ENCODE results near the gene LPIN3.

The LPIN3 gene

GRCh38 chr20:41336711-41337492 lies 3.7 kb upstream of the LPIN3 start:
- Mint-ChIP-seq H3K27ac (no peak overlapping the region), H3K9me3 (no peaks in the 10 kb centered on the region), H3K4me1 (peaks cover 13% of the 10 kb centered on the region), H3K4me3 (no peak overlapping the region), H3K36me3 (no peaks in the 10 kb centered on the region)
- no peak for DNase-seq (ENCODE audit: low spot score in 2 of 2)
- ATAC-seq: peak; percentile 12

DNA sequence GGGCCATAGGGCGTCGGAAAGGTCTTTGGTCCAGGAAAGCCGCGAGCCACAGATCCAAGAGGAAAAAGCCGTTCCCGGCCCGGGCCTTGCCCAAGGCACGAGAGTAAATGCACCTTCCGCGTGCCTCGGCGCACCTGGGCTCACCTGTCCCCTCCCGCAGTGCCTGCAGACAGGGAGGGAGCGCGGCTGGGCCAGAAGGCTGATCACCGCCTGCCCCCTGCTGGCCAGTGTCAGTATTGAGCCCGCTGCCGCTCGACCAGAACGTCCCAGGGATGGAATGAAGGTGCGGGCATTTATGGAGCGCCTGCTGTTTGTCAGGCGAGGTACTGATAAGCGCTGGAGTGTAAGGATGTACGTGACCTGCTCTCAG lies 679 bp upstream of the LPIN3 start:
- ATAC-seq (peak; percentile 87), DNase-seq (ENCODE audit: low spot score in 2 of 2) (peak; percentile 82 to 93)
- Mint-ChIP-seq H3K36me3 (no peaks in the 10 kb centered on the region), H3K9me3 (no peaks in the 10 kb centered on the region), H3K27ac (peak overlapping the region; percentile 72), H3K4me3 (peak overlapping the region; percentile 83), H3K4me1 (peaks cover 13% of the 10 kb centered on the region)

DNA sequence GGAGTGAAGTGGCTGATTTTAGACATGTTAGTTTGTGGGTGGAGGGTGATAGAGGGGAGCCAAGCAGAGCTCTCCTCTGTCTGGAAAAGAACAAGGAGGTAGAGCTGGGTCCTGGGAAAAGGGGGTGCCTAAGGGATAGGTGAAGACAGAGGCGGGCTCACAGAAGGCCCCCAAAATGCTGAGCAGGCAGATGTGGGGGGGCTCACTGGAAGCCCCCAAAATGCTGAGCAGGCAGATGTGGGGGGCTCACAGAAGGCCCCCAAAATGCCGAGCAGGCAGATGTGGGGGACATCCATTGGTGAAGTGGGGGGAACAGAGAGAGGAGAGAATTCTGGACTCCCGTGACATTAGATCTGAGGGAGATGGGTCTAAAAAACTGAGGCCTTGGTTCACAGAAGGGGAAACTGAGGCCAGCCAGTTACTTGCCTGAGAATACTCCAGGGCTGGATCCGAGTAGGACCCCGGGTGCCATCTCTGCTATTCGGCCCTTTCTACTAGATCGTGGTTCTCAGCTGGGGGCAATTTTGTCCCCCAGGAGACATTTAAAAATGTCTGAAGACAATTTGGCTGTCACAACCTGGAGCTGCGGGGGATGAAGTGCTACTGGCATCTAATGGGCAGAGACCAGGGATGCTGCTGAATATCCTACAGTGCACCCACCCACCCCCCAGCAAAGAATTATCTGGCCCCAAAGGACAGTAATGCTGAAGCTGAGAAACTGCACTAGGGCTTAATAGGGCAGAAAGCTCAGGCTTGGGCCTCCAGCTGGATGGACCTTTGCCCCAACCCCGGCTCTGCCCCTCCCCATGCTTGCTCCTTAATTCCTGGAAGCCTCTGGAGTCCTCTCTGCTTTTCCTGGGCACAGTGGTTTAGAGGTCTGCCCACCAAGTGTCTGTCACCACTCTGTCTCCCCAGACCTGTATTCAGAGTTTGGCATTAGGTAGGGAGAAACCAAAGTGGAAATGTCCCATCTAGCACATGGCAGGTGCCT lies 2.1 kb downstream of the LPIN3 start:
- peak overlapping the region; percentile 32 for H3K27ac Mint-ChIP-seq

DNA sequence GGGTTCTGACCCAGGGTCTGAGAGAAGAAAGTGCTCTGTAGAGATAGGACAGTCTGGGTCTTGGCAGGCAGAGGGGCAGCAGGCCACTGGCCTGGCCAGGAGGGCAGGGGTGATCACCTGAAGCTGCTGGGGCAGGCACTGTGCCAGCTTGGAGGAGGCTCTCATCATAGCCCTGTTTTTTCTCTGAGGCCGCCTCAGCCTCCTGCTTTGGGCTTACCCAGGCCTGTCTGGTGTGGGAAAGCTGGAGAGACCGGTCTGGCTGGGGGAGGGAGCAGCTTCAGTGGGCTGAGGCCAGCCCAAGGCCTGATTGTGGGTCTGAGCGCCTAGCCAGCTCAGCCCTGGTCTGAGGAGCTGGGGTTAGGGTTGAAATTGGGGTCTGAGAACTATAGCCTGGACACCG lies 3.9 kb downstream of the LPIN3 start:
- ATAC-seq (no peak), DNase-seq (ENCODE audit: low spot score in 2 of 2) (no peak)
- Mint-ChIP-seq H3K36me3 (no peaks in the 10 kb centered on the region), H3K4me3 (no peak overlapping the region), H3K27ac (peak overlapping the region; percentile 32), H3K4me1 (peaks cover 11% of the 10 kb centered on the region), H3K9me3 (no peaks in the 10 kb centered on the region)

More for the DNA sequence above, 2.1 kb downstream of the LPIN3 start:
- ATAC-seq: no peak
- H3K4me1 Mint-ChIP-seq: peaks cover 13% of the 10 kb centered on the region
- H3K4me3 Mint-ChIP-seq: no peak overlapping the region
- H3K9me3 Mint-ChIP-seq: no peaks in the 10 kb centered on the region
- no peak for DNase-seq (ENCODE audit: low spot score in 2 of 2)
- no peaks in the 10 kb centered on the region for H3K36me3 Mint-ChIP-seq

- Mint-ChIP-seq H3K4me1 (peaks cover 4% of the 10 kb centered on the region), H3K36me3 (no peaks in the 10 kb centered on the region)
Observed at GRCh38 chr20:41344938-41345728, 4.5 kb downstream of the LPIN3 start.

DNA sequence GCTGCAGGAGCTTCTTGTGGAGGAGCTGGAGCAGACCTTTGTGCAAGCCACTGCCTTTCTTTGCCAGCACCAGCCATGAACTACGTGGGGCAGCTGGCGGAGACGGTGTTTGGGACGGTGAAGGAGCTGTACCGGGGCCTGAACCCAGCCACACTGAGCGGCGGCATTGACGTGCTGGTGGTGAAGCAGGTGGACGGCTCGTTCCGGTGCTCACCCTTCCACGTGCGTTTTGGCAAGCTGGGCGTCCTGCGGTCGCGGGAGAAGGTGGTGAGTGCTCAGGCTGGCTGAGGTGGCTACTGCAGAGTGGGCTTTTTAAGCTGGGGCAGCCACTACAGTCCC lies 5.1 kb downstream of the LPIN3 start:
- Mint-ChIP-seq H3K36me3 (no peaks in the 10 kb centered on the region), H3K4me3 (no peak overlapping the region), H3K27ac (no peak overlapping the region), H3K9me3 (no peaks in the 10 kb centered on the region), H3K4me1 (no peaks in the 10 kb centered on the region)
- DNase-seq (ENCODE audit: low spot score in 2 of 2) (no peak), ATAC-seq (no peak)

More at GRCh38 chr20:41344938-41345728, 4.5 kb downstream of the LPIN3 start:
- ATAC-seq (no peak), DNase-seq (ENCODE audit: low spot score in 2 of 2) (no peak)
- no peak overlapping the region for H3K4me3 Mint-ChIP-seq
- no peaks in the 10 kb centered on the region for H3K9me3 Mint-ChIP-seq
- H3K27ac Mint-ChIP-seq: no peak overlapping the region

DNA sequence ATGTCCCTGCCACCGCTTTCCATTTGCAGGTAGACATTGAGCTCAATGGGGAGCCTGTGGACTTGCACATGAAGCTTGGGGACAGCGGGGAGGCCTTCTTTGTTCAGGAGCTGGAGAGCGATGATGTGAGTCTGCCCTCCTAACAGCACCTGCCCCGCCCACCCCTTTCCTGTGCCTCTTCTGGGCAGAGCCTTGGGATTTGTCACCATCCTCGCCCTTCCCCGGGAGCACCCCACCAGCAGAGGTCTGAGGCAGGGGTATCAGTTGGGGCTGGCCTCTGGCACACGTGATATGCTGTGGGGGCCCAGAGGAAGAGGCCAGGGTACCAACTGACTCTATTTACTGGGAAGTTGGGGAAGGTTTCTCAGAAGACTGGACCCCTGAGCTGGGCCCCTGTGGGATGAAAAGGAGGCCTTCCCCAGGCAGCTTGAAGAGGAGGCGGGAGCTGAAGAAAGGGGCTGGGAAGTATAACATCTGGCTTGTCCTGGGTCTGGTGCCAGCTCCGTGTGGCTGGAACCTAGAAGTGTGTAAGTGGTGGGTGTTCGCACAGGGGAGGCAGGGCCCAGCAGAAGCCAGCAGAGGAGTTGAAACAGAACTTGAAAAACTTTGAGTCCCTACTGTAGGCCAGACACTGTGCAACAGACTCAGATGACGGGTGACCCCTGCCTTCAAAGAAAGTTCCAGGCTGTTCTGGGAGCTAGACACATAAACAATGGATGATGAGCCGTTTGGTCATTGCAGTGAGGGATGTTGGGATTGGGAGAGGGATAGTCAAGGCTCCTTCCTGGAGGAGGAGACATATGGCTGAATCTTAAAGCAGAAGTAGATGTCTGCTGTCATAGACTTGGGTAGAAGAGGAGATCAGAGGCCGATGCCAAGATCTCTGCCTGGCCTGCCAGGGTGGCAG lies 7.2 kb downstream of the LPIN3 start:
- Mint-ChIP-seq H3K27ac (no peak overlapping the region), H3K4me3 (no peak overlapping the region), H3K4me1 (no peaks in the 10 kb centered on the region), H3K36me3 (no peaks in the 10 kb centered on the region), H3K9me3 (no peaks in the 10 kb centered on the region)
- no peak for DNase-seq (ENCODE audit: low spot score in 2 of 2)
- ATAC-seq: no peak

DNA sequence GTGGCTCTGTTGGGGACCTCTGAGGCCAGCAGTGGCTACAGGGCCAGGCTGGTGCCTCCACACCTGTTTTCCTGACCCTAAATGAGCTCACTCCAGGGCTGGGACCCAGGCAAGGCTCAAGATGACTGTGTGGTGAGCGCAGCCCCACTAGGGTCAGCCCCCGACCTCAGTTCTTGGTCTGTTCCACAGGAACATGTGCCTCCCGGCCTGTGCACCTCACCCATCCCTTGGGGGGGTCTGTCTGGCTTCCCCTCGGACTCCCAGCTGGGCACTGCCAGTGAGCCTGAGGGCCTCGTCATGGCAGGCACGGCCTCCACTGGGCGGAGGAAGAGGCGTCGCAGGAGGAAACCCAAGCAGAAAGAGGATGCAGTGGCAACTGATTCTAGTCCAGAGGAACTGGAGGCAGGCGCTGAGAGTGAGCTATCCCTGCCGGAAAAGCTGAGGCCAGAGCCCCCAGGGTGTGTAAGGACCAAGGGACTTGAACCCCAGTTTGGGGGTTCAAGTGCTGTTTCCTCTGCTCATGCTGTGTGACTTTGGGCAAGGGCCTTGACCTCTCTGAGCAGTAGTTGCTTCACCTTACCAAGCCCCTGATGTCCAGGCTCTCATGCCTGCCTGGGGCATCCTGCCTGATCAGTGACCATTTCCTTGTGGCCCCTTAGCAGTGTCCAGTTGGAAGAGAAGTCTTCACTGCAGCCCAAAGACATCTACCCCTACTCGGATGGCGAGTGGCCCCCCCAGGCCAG lies 8.0 kb downstream of the LPIN3 start:
- no peak for DNase-seq (ENCODE audit: low spot score in 2 of 2)
- Mint-ChIP-seq H3K4me3 (no peak overlapping the region), H3K36me3 (no peaks in the 10 kb centered on the region), H3K4me1 (no peaks in the 10 kb centered on the region), H3K9me3 (no peaks in the 10 kb centered on the region), H3K27ac (no peak overlapping the region)
- no peak for ATAC-seq

DNA sequence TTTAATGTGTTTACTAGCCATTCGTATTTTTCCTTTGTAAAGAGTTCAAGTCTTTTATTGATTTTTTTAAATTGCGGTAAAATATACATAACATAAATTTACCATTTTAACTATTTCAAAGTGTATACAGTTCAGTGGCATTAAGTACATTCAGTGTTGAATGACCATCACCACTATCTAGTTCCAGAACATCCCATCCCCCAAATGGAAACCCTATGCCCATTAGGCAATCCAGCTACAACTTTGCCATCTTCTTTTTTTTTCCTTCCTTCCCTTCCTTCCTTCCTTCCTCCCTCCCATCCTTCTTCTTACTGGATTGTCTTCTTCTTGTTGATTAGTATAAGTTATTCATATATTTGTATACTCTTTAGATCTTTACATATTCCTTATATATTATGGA lies 8.6 kb downstream of the LPIN3 start:
- Mint-ChIP-seq H3K9me3 (no peaks in the 10 kb centered on the region), H3K4me1 (no peaks in the 10 kb centered on the region), H3K36me3 (no peaks in the 10 kb centered on the region), H3K27ac (no peak overlapping the region), H3K4me3 (no peak overlapping the region)
- ATAC-seq (no peak), DNase-seq (ENCODE audit: low spot score in 2 of 2) (no peak)

GRCh38 chr20:41349943-41350342 lies 9.3 kb downstream of the LPIN3 start:
- H3K36me3 Mint-ChIP-seq: no peaks in the 10 kb centered on the region
- no peaks in the 10 kb centered on the region for H3K9me3 Mint-ChIP-seq
- H3K27ac Mint-ChIP-seq: no peak overlapping the region
- DNase-seq (ENCODE audit: low spot score in 2 of 2) (no peak), ATAC-seq (no peak)
- H3K4me3 Mint-ChIP-seq: no peak overlapping the region
- H3K4me1 Mint-ChIP-seq: no peaks in the 10 kb centered on the region

- DNase-seq (ENCODE audit: low spot score in 2 of 2): no peak
- no peaks in the 10 kb centered on the region for H3K9me3 Mint-ChIP-seq
- no peak overlapping the region for H3K27ac Mint-ChIP-seq
- ATAC-seq: no peak
- H3K4me3 Mint-ChIP-seq: no peak overlapping the region
- no peaks in the 10 kb centered on the region for H3K36me3 Mint-ChIP-seq
- H3K4me1 Mint-ChIP-seq: no peaks in the 10 kb centered on the region
Observed at GRCh38 chr20:41350408-41350962, 9.9 kb downstream of the LPIN3 start.

DNA sequence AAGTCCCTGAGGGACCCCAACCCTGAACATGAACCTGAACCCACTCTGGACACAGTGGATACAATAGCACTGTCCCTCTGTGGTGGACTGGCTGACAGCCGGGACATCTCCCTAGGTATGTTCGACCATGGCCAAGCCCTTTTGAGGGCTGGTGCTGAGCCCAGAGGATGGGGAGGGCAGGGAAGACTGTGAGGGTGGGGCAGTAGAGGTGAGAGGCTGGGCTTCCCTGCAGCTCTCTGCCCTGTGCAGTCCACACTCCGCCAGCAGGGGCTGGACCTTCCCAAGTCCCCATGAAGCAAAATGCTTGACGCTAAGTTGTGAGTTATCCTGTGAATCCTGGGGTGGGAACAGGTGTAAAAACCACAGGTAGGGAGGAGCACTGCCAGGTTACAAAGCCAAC lies 11.5 kb downstream of the LPIN3 start:
- no peaks in the 10 kb centered on the region for H3K36me3 Mint-ChIP-seq
- H3K27ac Mint-ChIP-seq: no peak overlapping the region
- H3K9me3 Mint-ChIP-seq: no peaks in the 10 kb centered on the region
- no peak overlapping the region for H3K4me3 Mint-ChIP-seq
- DNase-seq (ENCODE audit: low spot score in 2 of 2) (no peak), ATAC-seq (no peak)
- no peaks in the 10 kb centered on the region for H3K4me1 Mint-ChIP-seq

GRCh38 chr20:41352666-41353065 lies 12.0 kb downstream of the LPIN3 start:
- Mint-ChIP-seq H3K4me3 (no peak overlapping the region), H3K4me1 (no peaks in the 10 kb centered on the region), H3K27ac (no peak overlapping the region), H3K9me3 (no peaks in the 10 kb centered on the region), H3K36me3 (no peaks in the 10 kb centered on the region)
- DNase-seq (ENCODE audit: low spot score in 2 of 2) (no peak), ATAC-seq (no peak)

- no peak for ATAC-seq
- no peak for DNase-seq (ENCODE audit: low spot score in 2 of 2)
- no peak overlapping the region for H3K4me3 Mint-ChIP-seq
- H3K27ac Mint-ChIP-seq: no peak overlapping the region
- no peaks in the 10 kb centered on the region for H3K4me1 Mint-ChIP-seq
- H3K9me3 Mint-ChIP-seq: no peaks in the 10 kb centered on the region
- no peaks in the 10 kb centered on the region for H3K36me3 Mint-ChIP-seq
Observed at GRCh38 chr20:41353530-41353929, 12.9 kb downstream of the LPIN3 start.

All from stimulated activated effector memory CD8-positive, alpha-beta T cell treated with anti-CD3 and anti-CD28 coated beads, Interleukin-12 subunit alpha, Interleukin-12 subunit beta, amount 100 ng/mL, for 72 hours (primary cell).